B cell (primary cell): ENCODE results near the gene ANKDD1B. TPM values are rescaled to one million over a fixed set of nuclear protein-coding genes. Genes with fewer than 3 reads are reported as not detected.
A peak's percentile ranks its signal among the peaks of the same experiment; 100 is the strongest.

Experiments
- ATAC-seq: fragments of 200-7000 bp; cut with Tn5 transposase; one replicate; pipeline ENCODE4 v1.10.0; 2021; ENCODE audit warnings: low read depth, mild to moderate bottlenecking, moderate number of reproducible peaks, moderate library complexity
- CTCF ChIA-PET: fragments of 350-600 bp; sonication (Branson Sonifier 250); formaldehyde crosslinking; loops from one replicate; lab custom pipeline; 2021; ENCODE audit warnings: antibody characterized with exemption, inconsistent platforms; lab: Charles Lee
- POLR2A ChIA-PET: fragments of 350-600 bp; sonication (Branson Sonifier 250); formaldehyde crosslinking; loops from one replicate; lab custom pipeline; 2021; ENCODE audit warnings: antibody characterized with exemption; lab: Charles Lee
- DNase-seq: peaks from one replicate; pipeline ENCODE4 v3.0.0; 2013
- H2AFZ ChIP-seq: 2 replicates; pipeline ENCODE4 v1.6.1; 2012; ENCODE audit warnings: mild to moderate bottlenecking, low read depth, low read length; ENCODE audit not compliant: insufficient read depth, poor library complexity, severe bottlenecking
- H3K27ac ChIP-seq, 2 donors: 1 replicate in 1 of 2; 2 replicates in 1 of 2; pipeline ENCODE4 v1.5.1; 2012 to 2013; ENCODE audit warnings: low read length in 2 of 2, mild to moderate bottlenecking in 2 of 2, moderate library complexity in 1 of 2
- H3K27me3 ChIP-seq, 4 experiments: fragments of 200-600 bp in 1 of 4; sonication (generic) in 1 of 4; replicated peaks in 1 of 4; 1 replicate in 2 of 4; 2 replicates in 2 of 4; pipeline versions ENCODE4 v1.6.1 to v1.7.0; 2013 to 2016; ENCODE audit warnings: low read length in 3 of 4, mild to moderate bottlenecking in 2 of 4, mixed read lengths in 1 of 4, moderate library complexity in 1 of 4; ENCODE audit not compliant: insufficient read depth in 4 of 4, control insufficient read depth in 3 of 4; ENCODE audit errors: control extremely low read depth in 1 of 4
- H3K36me3 ChIP-seq, 2 experiments: replicated peaks in 1 of 2; 1 replicate in 1 of 2; 2 replicates in 1 of 2; pipeline versions ENCODE4 v1.6.1 to v1.7.1; 2013; ENCODE audit warnings: low read length in 1 of 2; ENCODE audit not compliant: insufficient read depth in 2 of 2, control insufficient read depth in 1 of 2; ENCODE audit errors: control extremely low read depth in 1 of 2, extremely low read depth in 1 of 2
- H3K4me1 ChIP-seq, 2 donors: fragments of 200-600 bp in 1 of 2; sonication (generic) in 1 of 2; 1 replicate in 1 of 2; 2 replicates in 1 of 2; pipeline versions ENCODE4 v1.5.1 to v1.6.1; 2013 to 2017; ENCODE audit warnings: low read length in 2 of 2; ENCODE audit not compliant: control insufficient read depth in 2 of 2, insufficient read depth in 2 of 2
- H3K4me2 ChIP-seq: replicated peaks from 2 replicates; pipeline ENCODE3; 2012; ENCODE audit warnings: mild to moderate bottlenecking, low read depth, low read length; ENCODE audit not compliant: poor library complexity, severe bottlenecking
- H3K4me3 ChIP-seq, 5 experiments: fragments of 200-600 bp in 1 of 5; sonication (generic) in 1 of 5; 1 replicate in 3 of 5; 2 replicates in 2 of 5; pipeline versions ENCODE4 v1.5.1 to v1.7.0; 2011 to 2016; ENCODE audit warnings: low read length in 4 of 5, mild to moderate bottlenecking in 4 of 5, low read depth in 2 of 5, control low read depth in 1 of 5, moderate library complexity in 1 of 5; ENCODE audit not compliant: insufficient read depth in 1 of 5; ENCODE audit errors: control extremely low read depth in 1 of 5, extremely low read depth in 1 of 5
- H3K79me2 ChIP-seq: fragments of 200-600 bp; sonication (generic); one replicate; pipeline ENCODE4 v1.6.0; 2016; ENCODE audit warnings: low read length; ENCODE audit not compliant: control insufficient read depth, insufficient read depth
- H3K9ac ChIP-seq: fragments of 200-600 bp; sonication (generic); 2 replicates; pipeline ENCODE4 v1.6.1; 2017; ENCODE audit warnings: mild to moderate bottlenecking, low read length, moderate library complexity
- H3K9me3 ChIP-seq, 3 donors: one replicate each; pipeline versions ENCODE4 v1.6.1 to v1.7.1; 2013; ENCODE audit warnings: low read length in 2 of 3; ENCODE audit not compliant: control insufficient read depth in 2 of 3, insufficient read depth in 1 of 3; ENCODE audit errors: control extremely low read depth in 1 of 3
- H4K20me1 ChIP-seq: 2 replicates; pipeline ENCODE4 v1.6.0; 2012; ENCODE audit warnings: mild to moderate bottlenecking, low read length; ENCODE audit not compliant: insufficient read depth, control insufficient read depth, poor library complexity, severe bottlenecking
- H3K27ac Mint-ChIP-seq: one replicate; pipeline ENCODE4 v1.8.0; 2021; ENCODE audit warnings: mixed read lengths
- H3K27me3 Mint-ChIP-seq: one replicate; pipeline ENCODE4 v1.8.0; 2021; ENCODE audit warnings: mixed read lengths
- H3K4me1 Mint-ChIP-seq: one replicate; pipeline ENCODE4 v1.8.0; 2021; ENCODE audit warnings: mixed read lengths
- H3K4me3 Mint-ChIP-seq: one replicate; pipeline ENCODE4 v1.8.0; 2021; ENCODE audit warnings: mixed read lengths
- H3K9me3 Mint-ChIP-seq: one replicate; pipeline ENCODE4 v1.8.0; 2022; ENCODE audit warnings: mixed read lengths; ENCODE audit not compliant: insufficient read depth
- EZH2 ChIP-seq: IDR thresholded peaks from 2 replicates; pipeline ENCODE4 v1.6.1; 2012; ENCODE audit warnings: borderline replicate concordance, low read depth, mild to moderate bottlenecking, moderate library complexity, low read length; ENCODE audit not compliant: insufficient read depth, poor library complexity, severe bottlenecking
- WGBS: methylation state at CpG from one replicate; pipeline ENCODE4 v1.1.5; 2013; ENCODE audit warnings: missing lambda C conversion rate; ENCODE audit not compliant: insufficient coverage; 5-methylcytosine and 5-hydroxymethylcytosine counted together
- intact Hi-C: fragments of 100-400 bp; cut with micrococcal nuclease; formaldehyde crosslinking; loops from one replicate; pipeline ENCODE4 v1.10.0; 2022
- polyA plus RNA-seq: library from polyadenylated mRNA; depleted of rRNA; stranded (reverse); fragments of >200 nt; gene quantifications from 2 replicates; pipeline ENCODE4 v1.2.3, GENCODE V29; 2012
- total RNA-seq, 2 donors: library from RNA; stranded (reverse); fragments of 120-200 nt in 1 of 2; gene quantifications; 1 replicate in 1 of 2; 2 replicates in 1 of 2; pipeline versions ENCODE4 v1.2.3 to v1.2.4, GENCODE V29; 2013 to 2022
- TF ChIP-seq, protein P1 (sequence below): fragments of 200-600 bp; IDR thresholded peaks from one replicate; pipeline ENCODE4 v1.8.0; 2022; ENCODE audit warnings: antibody characterized with exemption, mild to moderate bottlenecking

ANKDD1B gene
- total and polyA plus RNA-seq, 2 donors (not counting 1 experiment from before 2014, with no cell fraction given): 0.30 to 1.1 TPM

DNA sequence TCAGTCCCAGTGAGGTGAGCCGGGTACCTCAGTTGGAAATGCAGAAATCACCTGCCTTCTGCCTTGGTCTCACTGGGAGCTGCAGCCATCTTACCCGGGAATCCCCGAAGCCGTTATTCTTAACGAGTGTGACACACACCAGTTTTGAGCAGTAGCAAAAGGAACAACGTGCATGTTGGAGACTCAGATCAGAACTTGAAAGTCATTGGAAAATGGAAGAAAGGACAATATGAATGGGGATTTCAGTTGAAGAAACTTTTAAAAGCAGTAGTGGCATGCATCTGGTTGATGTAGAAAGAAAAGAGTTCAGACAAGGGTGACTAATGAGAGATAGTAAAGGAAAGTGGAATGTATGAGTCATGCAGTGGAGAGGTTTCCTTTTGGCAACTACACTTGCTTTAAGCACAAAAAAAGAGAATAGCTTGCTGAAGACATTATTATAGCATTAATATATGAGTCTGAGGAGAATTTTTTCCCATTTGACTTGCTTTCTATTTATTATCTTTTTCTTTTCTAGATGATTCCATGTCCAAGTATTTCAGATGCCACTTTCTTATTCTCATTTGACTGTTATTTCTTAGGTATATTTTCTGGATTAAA is 44.4 kb upstream of the ANKDD1B start:
- TF ChIP-seq EZH2: no peak
- TF ChIP-seq, protein P1, sequence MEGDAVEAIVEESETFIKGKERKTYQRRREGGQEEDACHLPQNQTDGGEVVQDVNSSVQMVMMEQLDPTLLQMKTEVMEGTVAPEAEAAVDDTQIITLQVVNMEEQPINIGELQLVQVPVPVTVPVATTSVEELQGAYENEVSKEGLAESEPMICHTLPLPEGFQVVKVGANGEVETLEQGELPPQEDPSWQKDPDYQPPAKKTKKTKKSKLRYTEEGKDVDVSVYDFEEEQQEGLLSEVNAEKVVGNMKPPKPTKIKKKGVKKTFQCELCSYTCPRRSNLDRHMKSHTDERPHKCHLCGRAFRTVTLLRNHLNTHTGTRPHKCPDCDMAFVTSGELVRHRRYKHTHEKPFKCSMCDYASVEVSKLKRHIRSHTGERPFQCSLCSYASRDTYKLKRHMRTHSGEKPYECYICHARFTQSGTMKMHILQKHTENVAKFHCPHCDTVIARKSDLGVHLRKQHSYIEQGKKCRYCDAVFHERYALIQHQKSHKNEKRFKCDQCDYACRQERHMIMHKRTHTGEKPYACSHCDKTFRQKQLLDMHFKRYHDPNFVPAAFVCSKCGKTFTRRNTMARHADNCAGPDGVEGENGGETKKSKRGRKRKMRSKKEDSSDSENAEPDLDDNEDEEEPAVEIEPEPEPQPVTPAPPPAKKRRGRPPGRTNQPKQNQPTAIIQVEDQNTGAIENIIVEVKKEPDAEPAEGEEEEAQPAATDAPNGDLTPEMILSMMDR: no peak
- ChIA-PET CTCF (no interaction called here), POLR2A (no interaction called here)
- H3K9ac ChIP-seq: no peak overlapping the region
- WGBS: 52% methylated on average over 6 of the region's 6 CpGs
- Mint-ChIP-seq H3K4me3 (peak overlapping the region; percentile 85), H3K4me1 (peaks cover 41% of the 10 kb centered on the region), H3K27me3 (no peaks in the 10 kb centered on the region), H3K27ac (peak overlapping the region; percentile 89), H3K9me3 (peaks cover 16% of the 10 kb centered on the region)
- peaks cover 28% of the 10 kb centered on the region for H3K79me2 ChIP-seq
- DNase-seq: peak; percentile 30
- peaks cover 8 to 21% of the 10 kb centered on the region in 2 donors for H3K4me1 ChIP-seq
- peak overlapping the region; percentile 4 for H3K4me2 ChIP-seq
- peak; percentile 81 for ATAC-seq
- no peak overlapping the region for H2AFZ ChIP-seq
- H3K9me3 ChIP-seq: peaks cover 0 to 13% (median 3%) of the 10 kb centered on the region in 3 donors
- H3K4me3 ChIP-seq: peak overlapping the region in 1 of 5 experiments; percentile 3
- no peaks in the 10 kb centered on the region for H3K27me3 ChIP-seq
- peaks cover 4 to 15% of the 10 kb centered on the region in 2 experiments for H3K36me3 ChIP-seq
- peak overlapping the region; percentile 17 to 29 for H3K27ac ChIP-seq
- intact Hi-C loops: loop anchor here (5.0 kb wide), 2 partner anchors 55 to 230 kb away; partner anchors contain the start of genes CERT1, HMGCR and POLK
- peaks cover 8% of the 10 kb centered on the region for H4K20me1 ChIP-seq

DNA sequence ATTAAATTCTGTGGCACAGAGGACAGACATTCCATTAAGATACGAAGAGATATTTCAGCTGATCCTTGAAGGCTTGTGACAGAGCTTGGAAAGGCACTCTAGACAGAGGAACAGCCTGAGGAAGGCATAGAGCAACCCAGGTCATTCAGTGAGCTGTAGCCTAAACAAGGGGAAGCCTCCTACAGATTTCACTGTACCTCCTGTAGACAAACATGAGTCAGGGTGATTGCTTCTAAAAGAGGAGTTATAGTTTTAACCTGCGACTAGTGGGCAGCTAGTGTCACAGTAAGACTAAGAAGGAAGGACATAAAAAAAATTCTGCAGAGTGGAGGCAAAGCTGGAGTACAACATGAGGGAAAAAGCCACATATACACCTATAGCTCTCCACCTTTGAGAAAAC is 43.5 kb upstream of the ANKDD1B start:
- Histone ChIP-seq H2AFZ (no peak overlapping the region), H3K4me2 (no peak overlapping the region), H3K27ac (no peak overlapping the region), H3K9me3 (peaks cover 0 to 13% (median 3%) of the 10 kb centered on the region in 3 donors), H3K4me3 (no peak overlapping the region), H3K9ac (no peak overlapping the region), H4K20me1 (peaks cover 8% of the 10 kb centered on the region), H3K36me3 (peaks cover 4 to 15% of the 10 kb centered on the region in 2 experiments), H3K79me2 (peaks cover 24% of the 10 kb centered on the region), H3K4me1 (peaks cover 9 to 21% of the 10 kb centered on the region in 2 donors), H3K27me3 (no peaks in the 10 kb centered on the region)
- DNase-seq: no peak
- peaks cover 13% of the 10 kb centered on the region for H3K9me3 Mint-ChIP-seq
- intact Hi-C loops: loop anchor here (5.0 kb wide), 2 partner anchors 55 to 230 kb away; partner anchors contain the start of genes CERT1, HMGCR and POLK
- WGBS: 82% methylated on average over 1 of the region's 2 CpGs
- H3K27me3 Mint-ChIP-seq: no peaks in the 10 kb centered on the region
- H3K27ac Mint-ChIP-seq: peak overlapping the region; percentile 7
- peaks cover 42% of the 10 kb centered on the region for H3K4me1 Mint-ChIP-seq
- TF ChIP-seq EZH2: no peak
- ATAC-seq: no peak
- H3K4me3 Mint-ChIP-seq: peak overlapping the region; percentile 3
- POLR2A ChIA-PET: interaction anchor here (1.1 kb wide), 1 partner anchor 56 kb away, joined by 4 read pairs; the partner anchor contains the start of genes CERT1 and POLK
- CTCF ChIA-PET: no interaction called here
